NCI-H128 (cell line): ENCODE measurements around the gene ZBTB9.

Experiments used
- DNase-seq: peaks from one replicate; lab custom pipeline; 2025; ENCODE audit not compliant: unreplicated experiment; lab: John Stamatoyannopoulos, UW

Gene ZBTB9

GRCh38 chr6:33454009-33454946, at the start of gene ZBTB9:
Gene ZBTB9 (plus strand): TSS chr6:33454576. CDS start chr6:33455101, 525 bp downstream.
- peak; percentile 93 for DNase-seq

- DNase-seq, result no peak
Observed at GRCh38 chr6:33404884-33405283, 49.5 kb upstream of the ZBTB9 start.

- DNase-seq, result no peak
Observed at GRCh38 chr6:33405386-33405940, 48.9 kb upstream of the ZBTB9 start.

- DNase-seq, result no peak
Observed at GRCh38 chr6:33406126-33406525, 48.2 kb upstream of the ZBTB9 start.

- no peak for DNase-seq
Observed at GRCh38 chr6:33407132-33407718, 47.2 kb upstream of the ZBTB9 start.

GRCh38 chr6:33410050-33410710, 44.2 kb upstream of the ZBTB9 start:
- DNase-seq, result peak; percentile 95

- no peak for DNase-seq
Observed at GRCh38 chr6:33410711-33411631, 43.4 kb upstream of the ZBTB9 start, which contains the start of gene PHF1. Gene PHF1 (plus strand): TSS chr6:33411014. CDS start chr6:33412264, 1,250 bp downstream.

GRCh38 chr6:33411632-33412005, 42.8 kb upstream of the ZBTB9 start:
- DNase-seq, result no peak

GRCh38 chr6:33412140-33413009, 42.0 kb upstream of the ZBTB9 start:
- no peak for DNase-seq

GRCh38 chr6:33413241-33414120, 40.9 kb upstream of the ZBTB9 start:
- DNase-seq, result no peak

- no peak for DNase-seq
Observed at GRCh38 chr6:33414592-33415271, 39.6 kb upstream of the ZBTB9 start.

- DNase-seq, result no peak
Observed at GRCh38 chr6:33415831-33416230, 38.5 kb upstream of the ZBTB9 start.

- no peak for DNase-seq
Observed at GRCh38 chr6:33416386-33417127, 37.8 kb upstream of the ZBTB9 start.

- DNase-seq, result no peak
Observed at GRCh38 chr6:33417128-33417902, 37.1 kb upstream of the ZBTB9 start.

- DNase-seq, result peak; percentile 99
Observed at GRCh38 chr6:33417903-33418689, 36.3 kb upstream of the ZBTB9 start, which contains the start of gene CUTA. Gene CUTA (minus strand): TSS chr6:33418107. CDS start chr6:33418000, 107 bp downstream.
